Measurements from ENCODE around the gene OOSP2. TPM values are rescaled to one million over a fixed set of nuclear protein-coding genes. Genes with fewer than 3 reads are reported as not detected.

The OOSP2 gene
- total and polyA plus RNA-seq, 4 donors, result not detected

DNA sequence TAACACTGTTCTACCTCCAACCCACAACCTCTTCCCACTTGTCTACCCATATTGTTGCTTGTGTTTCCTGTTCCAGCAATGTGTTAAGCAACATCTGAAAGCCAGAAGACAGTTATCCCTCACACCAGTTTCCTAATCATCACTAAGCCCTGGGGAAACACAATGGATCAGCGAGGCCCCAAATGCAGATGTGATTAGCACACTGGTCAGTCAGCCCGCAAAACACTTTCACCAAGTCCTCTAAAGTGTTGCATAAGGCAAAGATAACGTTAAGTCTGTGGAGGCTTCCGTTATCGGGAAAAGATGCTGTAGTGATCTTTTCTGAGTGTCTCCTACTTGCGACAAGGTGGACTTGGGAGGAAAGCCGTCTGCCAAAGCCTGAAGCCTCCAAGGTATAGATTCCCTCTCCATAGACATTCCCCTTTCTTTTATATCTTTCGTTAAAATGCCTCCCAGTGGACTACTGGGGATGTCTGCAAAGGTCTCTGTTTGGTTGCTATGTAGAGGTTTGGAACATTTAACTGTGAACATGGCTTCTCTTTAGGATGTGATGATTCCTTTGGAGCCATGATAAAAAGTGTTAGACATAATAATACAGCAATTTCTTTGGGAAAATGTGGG is 16.2 kb downstream of the OOSP2 start, which contains the start of gene MS4A3:
Gene MS4A3, plus strand, starts transcription at position 317 of the 621 bp plus-strand sequence. CDS start 4,496 bp downstream, outside the sequence.
- Histone ChIP-seq H3K9me3 (ENCODE audit: control insufficient read depth in 4 of 4, insufficient read depth in 3 of 4, low read length in 3 of 4) (no peaks in the 10 kb centered on the region), H3K36me3 (ENCODE audit: control insufficient read depth in 4 of 4, insufficient read depth in 4 of 4, low read length in 4 of 4) (no peaks in the 10 kb centered on the region), H3K27ac (ENCODE audit: low read depth in 1 of 2, low read length in 1 of 2) (no peak within 1 kb of the TSS), H3K4me1 (ENCODE audit: control insufficient read depth in 5 of 5, insufficient read depth in 5 of 5, low read length in 5 of 5) (no peaks in the 10 kb centered on the region), H3K4me3 (no peak within 1 kb of the TSS), H3K27me3 (ENCODE audit: control insufficient read depth in 3 of 3, insufficient read depth in 3 of 3, low read length in 2 of 3) (no peaks in the 10 kb centered on the region), H3K9ac (ENCODE audit: insufficient read depth in 1 of 2, low read length in 2 of 2) (no peak within 1 kb of the TSS)
- no peak for ATAC-seq (ENCODE audit: insufficient read depth, low FRiP score)
- TF ChIP-seq CTCF (IDR thresholded peaks at IDR 0.05; ENCODE audit: control extremely low read depth, extremely low read depth), result no peak
- no peak for DNase-seq
- WGBS, 2 donors, result 28 to 63% methylated on average over 8 of the region's 8 CpGs

GRCh38 chr11:60059052-60059451 is 18.8 kb downstream of the OOSP2 start:
- ATAC-seq (ENCODE audit: insufficient read depth, low FRiP score) (no peak), DNase-seq (no peak)
- H3K9me3 ChIP-seq (ENCODE audit: control insufficient read depth in 4 of 4, insufficient read depth in 3 of 4, low read length in 3 of 4), result no peaks in the 10 kb centered on the region
- H3K36me3 ChIP-seq (ENCODE audit: control insufficient read depth in 4 of 4, insufficient read depth in 4 of 4, low read length in 4 of 4), result no peaks in the 10 kb centered on the region
- no peaks in the 10 kb centered on the region for H3K4me1 ChIP-seq (ENCODE audit: control insufficient read depth in 5 of 5, insufficient read depth in 5 of 5, low read length in 5 of 5)
- H3K27ac ChIP-seq (ENCODE audit: low read depth in 1 of 2, low read length in 1 of 2), result no peak overlapping the region
- H3K4me3 ChIP-seq, result no peak overlapping the region
- no peak overlapping the region for H3K9ac ChIP-seq (ENCODE audit: insufficient read depth in 1 of 2, low read length in 2 of 2)
- no peak for TF ChIP-seq CTCF (IDR thresholded peaks at IDR 0.05; ENCODE audit: control extremely low read depth, extremely low read depth)
- WGBS, 2 donors, result 59 to 67% methylated on average over 3 of the region's 3 CpGs
- no peaks in the 10 kb centered on the region for H3K27me3 ChIP-seq (ENCODE audit: control insufficient read depth in 3 of 3, insufficient read depth in 3 of 3, low read length in 2 of 3)

DNA sequence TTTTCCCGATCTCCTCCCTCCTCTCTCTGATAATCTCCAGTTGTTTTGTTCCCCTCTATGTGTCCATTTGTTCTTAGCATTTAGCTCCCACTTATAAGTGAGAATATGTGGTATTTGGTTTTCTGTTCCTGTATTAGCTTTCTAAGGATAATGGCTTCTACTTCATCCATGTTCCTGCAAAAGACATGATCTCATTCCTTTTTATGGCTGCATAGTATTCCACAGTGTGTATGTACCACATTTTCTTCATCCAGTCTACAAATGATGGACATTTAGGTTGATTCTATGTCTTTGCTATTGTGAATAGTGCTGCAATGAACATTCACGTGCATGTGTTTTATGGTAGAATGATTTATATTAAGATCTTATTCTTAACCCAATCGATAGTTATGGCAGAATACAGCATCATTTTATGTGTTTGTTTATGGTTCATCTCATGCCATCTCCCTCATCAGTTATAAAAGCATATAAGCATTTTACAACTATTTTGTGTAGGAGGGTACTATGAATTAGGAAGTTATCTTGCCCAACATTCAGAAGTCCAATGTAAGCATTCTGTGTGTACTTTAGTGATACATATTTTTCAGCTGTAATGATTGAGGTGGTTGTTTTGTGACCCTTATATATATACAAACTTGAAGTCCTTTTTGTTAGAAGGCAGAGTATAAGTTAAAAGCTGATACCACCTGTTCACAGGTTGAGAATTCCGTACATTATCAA is 19.5 kb downstream of the OOSP2 start:
- Histone ChIP-seq H3K36me3 (ENCODE audit: control insufficient read depth in 4 of 4, insufficient read depth in 4 of 4, low read length in 4 of 4) (no peaks in the 10 kb centered on the region), H3K27ac (ENCODE audit: low read depth in 1 of 2, low read length in 1 of 2) (no peak overlapping the region), H3K27me3 (ENCODE audit: control insufficient read depth in 3 of 3, insufficient read depth in 3 of 3, low read length in 2 of 3) (no peaks in the 10 kb centered on the region), H3K9me3 (ENCODE audit: control insufficient read depth in 4 of 4, insufficient read depth in 3 of 4, low read length in 3 of 4) (no peaks in the 10 kb centered on the region), H3K4me3 (no peak overlapping the region), H3K9ac (ENCODE audit: insufficient read depth in 1 of 2, low read length in 2 of 2) (no peak overlapping the region), H3K4me1 (ENCODE audit: control insufficient read depth in 5 of 5, insufficient read depth in 5 of 5, low read length in 5 of 5) (no peaks in the 10 kb centered on the region)
- ATAC-seq (ENCODE audit: insufficient read depth, low FRiP score), result no peak
- WGBS, 2 donors, result 79 to 89% methylated on average over 4 of the region's 4 CpGs
- no peak for DNase-seq
- no peak for TF ChIP-seq CTCF (IDR thresholded peaks at IDR 0.05; ENCODE audit: control extremely low read depth, extremely low read depth)
